ENCODE results near the gene ZBTB44.

GRCh38 chr11:130227373-130227772, 87.3 kb downstream of the ZBTB44 start:
- TF ChIP-seq EZH2 (IDR thresholded peaks at IDR 0.05) = no peak
- no peak for TF ChIP-seq FOXP2 (optimal IDR thresholded peaks at IDR 0.05; ENCODE audit: control extremely low read depth, extremely low read length, insufficient read depth)
- TF ChIP-seq POLR2AphosphoS5 (IDR thresholded peaks at IDR 0.05; ENCODE audit: borderline replicate concordance, low read depth, low read length) = no peak
